HG03066 (cell line): ENCODE results near the gene NCSTN.
A peak's percentile ranks its signal among the peaks of the same experiment; 100 is the strongest.
"Not testable (repeated sequence)": the region's sequence is repeated elsewhere in the genome, so short reads cannot be mapped to it uniquely, and the experiment has no call there.

Experiments used
- ATAC-seq: cut with Tn5 transposase; IDR thresholded peaks from one replicate; pipeline ENCODE4 v1.9.1; 2021; ENCODE audit warnings: low read depth; ENCODE audit not compliant: unreplicated experiment

NCSTN gene

GRCh38 chr1:160369087-160369486 lies 25.9 kb downstream of the NCSTN start:
- ATAC-seq, result no peak

- no peak for ATAC-seq
Measured at GRCh38 chr1:160370561-160371345, 27.6 kb downstream of the NCSTN start.

- no peak for ATAC-seq
Measured at GRCh38 chr1:160371346-160371631, 28.1 kb downstream of the NCSTN start.

GRCh38 chr1:160371756-160372155 lies 28.6 kb downstream of the NCSTN start:
- no peak for ATAC-seq

- no peak for ATAC-seq
Measured at GRCh38 chr1:160373696-160374095, 30.5 kb downstream of the NCSTN start.

- no peak for ATAC-seq
Measured at GRCh38 chr1:160374306-160375110, 31.3 kb downstream of the NCSTN start.

- ATAC-seq, result no peak
Measured at GRCh38 chr1:160375788-160376524, 32.8 kb downstream of the NCSTN start.

- ATAC-seq, result peak; percentile 66
Measured at GRCh38 chr1:160376525-160377131, 33.4 kb downstream of the NCSTN start.

GRCh38 chr1:160377585-160378206 lies 34.5 kb downstream of the NCSTN start:
- no peak for ATAC-seq

- not testable (repeated sequence) for ATAC-seq
Measured at GRCh38 chr1:160384812-160385211, 41.6 kb downstream of the NCSTN start.

- ATAC-seq, result not testable (repeated sequence)
Measured at GRCh38 chr1:160388406-160388805, 45.2 kb downstream of the NCSTN start.

GRCh38 chr1:160394673-160395072 lies 51.5 kb downstream of the NCSTN start:
- ATAC-seq, result no peak

- ATAC-seq, result no peak
Measured at GRCh38 chr1:160397651-160398050, 54.5 kb downstream of the NCSTN start.

- no peak for ATAC-seq
Measured at GRCh38 chr1:160398823-160399222, 55.6 kb downstream of the NCSTN start.

- ATAC-seq, result no peak
Measured at GRCh38 chr1:160399544-160400222, 56.5 kb downstream of the NCSTN start.

- ATAC-seq, result no peak
Measured at GRCh38 chr1:160400223-160400645, 57.1 kb downstream of the NCSTN start, which contains the start of gene VANGL2. TSS of gene VANGL2 (plus strand) at chr1:160400564. CDS start at chr1:160415838, 15,274 bp downstream.

GRCh38 chr1:160400646-160401486 lies 57.7 kb downstream of the NCSTN start:
- ATAC-seq, result no peak

- ATAC-seq, result no peak
Measured at GRCh38 chr1:160401487-160401805, 58.3 kb downstream of the NCSTN start.
